ENCODE measurements around the gene MAP4K4.

DNA sequence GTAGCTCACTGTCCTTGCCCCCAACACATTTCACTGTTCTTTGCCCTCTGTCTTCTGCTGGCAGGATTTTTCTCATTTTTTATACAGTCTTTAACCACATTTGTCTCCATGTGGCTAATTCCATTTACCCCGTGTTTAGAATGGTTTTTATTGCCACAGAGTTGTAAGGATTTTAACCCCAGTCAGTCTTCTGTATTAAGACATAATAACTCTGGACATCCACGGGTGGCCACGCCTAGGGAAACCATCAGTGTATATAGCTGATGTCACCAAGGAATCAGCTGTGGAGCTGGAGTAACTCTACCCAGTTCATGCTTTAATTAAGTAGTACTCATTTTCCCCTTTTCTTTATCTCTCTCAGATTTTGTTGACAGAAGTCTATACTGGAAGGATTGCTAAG lies 139.8 kb downstream of the MAP4K4 start:
- TF ChIP-seq, protein P1, sequence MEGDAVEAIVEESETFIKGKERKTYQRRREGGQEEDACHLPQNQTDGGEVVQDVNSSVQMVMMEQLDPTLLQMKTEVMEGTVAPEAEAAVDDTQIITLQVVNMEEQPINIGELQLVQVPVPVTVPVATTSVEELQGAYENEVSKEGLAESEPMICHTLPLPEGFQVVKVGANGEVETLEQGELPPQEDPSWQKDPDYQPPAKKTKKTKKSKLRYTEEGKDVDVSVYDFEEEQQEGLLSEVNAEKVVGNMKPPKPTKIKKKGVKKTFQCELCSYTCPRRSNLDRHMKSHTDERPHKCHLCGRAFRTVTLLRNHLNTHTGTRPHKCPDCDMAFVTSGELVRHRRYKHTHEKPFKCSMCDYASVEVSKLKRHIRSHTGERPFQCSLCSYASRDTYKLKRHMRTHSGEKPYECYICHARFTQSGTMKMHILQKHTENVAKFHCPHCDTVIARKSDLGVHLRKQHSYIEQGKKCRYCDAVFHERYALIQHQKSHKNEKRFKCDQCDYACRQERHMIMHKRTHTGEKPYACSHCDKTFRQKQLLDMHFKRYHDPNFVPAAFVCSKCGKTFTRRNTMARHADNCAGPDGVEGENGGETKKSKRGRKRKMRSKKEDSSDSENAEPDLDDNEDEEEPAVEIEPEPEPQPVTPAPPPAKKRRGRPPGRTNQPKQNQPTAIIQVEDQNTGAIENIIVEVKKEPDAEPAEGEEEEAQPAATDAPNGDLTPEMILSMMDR (IDR thresholded peaks at IDR 0.05) = no peak
- TF ChIP-seq POLR2A (IDR thresholded peaks at IDR 0.05) (no peak), POLR2AphosphoS5 (IDR thresholded peaks at IDR 0.05) (no peak)

Data from suprapubic skin (tissue), 4 donors.